GM13977 (cell line): Measurements from ENCODE around the gene ZNF605.
"Not testable (repeated sequence)": the region's sequence is repeated elsewhere in the genome, so short reads cannot be mapped to it uniquely, and the experiment has no call there.

ENCODE experiments used
- DNase-seq: peaks from one replicate; pipeline ENCODE4 v3.0.0; 2012; ENCODE audit warnings: low spot score
- in situ Hi-C: fragments of 300-500 bp; cut with MboI; formaldehyde crosslinking; loops from one replicate; pipeline ENCODE4 v1.12.0; 2022; ENCODE audit warnings: low sequenced_read_pairs, low pct_unique_long_range_greater_than_20kb, mixed read lengths, inconsistent platforms; ENCODE audit not compliant: unreplicated experiment
- TF ChIP-seq, protein P1 (sequence below): IDR thresholded peaks from 2 replicates; pipeline ENCODE4 v1.5.1; 2012; ENCODE audit warnings: mild to moderate bottlenecking, control low read depth; ENCODE audit not compliant: insufficient read depth; ENCODE audit errors: extremely low read depth, missing control alignments

Gene ZNF605

DNA sequence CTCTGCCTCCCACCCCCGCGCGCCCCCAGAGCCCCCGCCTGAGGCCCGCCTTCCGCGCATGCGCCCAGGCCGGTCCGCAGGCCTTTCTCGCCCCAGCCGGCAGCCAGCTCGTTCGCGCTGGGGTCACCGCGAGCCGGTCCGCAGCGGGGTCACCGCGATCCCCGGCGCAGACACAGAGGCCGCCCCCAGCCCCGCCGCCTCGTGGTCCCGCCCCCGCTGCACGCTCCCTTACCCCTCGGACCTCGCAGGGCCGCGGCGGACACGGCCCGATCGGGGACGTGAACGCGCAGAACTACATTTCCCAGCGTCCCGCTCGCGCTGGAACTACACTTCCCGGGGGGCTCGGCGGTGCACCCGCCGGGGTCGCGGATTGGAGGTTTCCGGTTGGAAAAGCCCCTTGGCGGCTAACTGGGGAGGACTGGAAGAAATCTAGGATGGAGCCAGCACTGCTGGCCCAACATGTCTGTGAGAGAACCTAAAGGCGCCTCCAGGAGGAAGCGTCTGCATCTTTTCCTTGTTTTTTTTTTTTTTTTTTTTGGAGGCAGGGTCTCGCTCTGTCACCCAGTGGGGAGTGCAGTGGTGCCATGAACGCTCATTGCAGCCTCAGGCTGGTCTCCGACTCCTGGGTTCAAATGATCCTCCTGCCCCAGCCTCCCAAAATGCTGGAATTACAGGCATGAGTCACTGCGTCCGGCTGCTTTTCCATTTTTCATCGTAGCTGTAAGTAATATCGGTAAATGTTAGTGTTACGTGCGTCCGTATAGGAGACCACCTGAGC, at the start of gene ZNF605:
ZNF605 (minus strand) TSS at position 296 of the 778 bp plus-strand sequence. CDS start 10,671 bp downstream, outside the sequence.
- TF ChIP-seq, protein P1, sequence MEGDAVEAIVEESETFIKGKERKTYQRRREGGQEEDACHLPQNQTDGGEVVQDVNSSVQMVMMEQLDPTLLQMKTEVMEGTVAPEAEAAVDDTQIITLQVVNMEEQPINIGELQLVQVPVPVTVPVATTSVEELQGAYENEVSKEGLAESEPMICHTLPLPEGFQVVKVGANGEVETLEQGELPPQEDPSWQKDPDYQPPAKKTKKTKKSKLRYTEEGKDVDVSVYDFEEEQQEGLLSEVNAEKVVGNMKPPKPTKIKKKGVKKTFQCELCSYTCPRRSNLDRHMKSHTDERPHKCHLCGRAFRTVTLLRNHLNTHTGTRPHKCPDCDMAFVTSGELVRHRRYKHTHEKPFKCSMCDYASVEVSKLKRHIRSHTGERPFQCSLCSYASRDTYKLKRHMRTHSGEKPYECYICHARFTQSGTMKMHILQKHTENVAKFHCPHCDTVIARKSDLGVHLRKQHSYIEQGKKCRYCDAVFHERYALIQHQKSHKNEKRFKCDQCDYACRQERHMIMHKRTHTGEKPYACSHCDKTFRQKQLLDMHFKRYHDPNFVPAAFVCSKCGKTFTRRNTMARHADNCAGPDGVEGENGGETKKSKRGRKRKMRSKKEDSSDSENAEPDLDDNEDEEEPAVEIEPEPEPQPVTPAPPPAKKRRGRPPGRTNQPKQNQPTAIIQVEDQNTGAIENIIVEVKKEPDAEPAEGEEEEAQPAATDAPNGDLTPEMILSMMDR = no peak
- in situ Hi-C loops = no loop called here
- peak; percentile 96 for DNase-seq

DNA sequence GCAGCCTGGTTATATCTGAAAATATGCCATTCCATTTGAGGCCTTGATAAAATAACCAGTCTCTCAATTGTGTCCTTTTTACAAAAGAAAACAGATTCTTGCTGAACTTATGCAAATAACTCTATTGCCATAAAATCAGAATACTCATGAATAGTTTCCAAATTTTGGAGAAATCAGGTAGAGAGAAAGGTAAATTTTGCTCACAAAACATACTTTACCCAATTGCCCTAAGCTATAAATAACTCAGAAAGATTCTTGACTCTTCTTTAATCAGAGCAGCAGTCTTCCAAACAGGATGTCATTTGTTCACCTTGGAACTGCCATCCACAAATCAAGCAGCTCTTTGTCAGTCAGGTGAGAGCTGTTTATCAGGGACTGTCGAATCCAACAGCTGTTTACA, 42.6 kb upstream of the ZNF605 start:
- TF ChIP-seq, protein P1 = no peak
- in situ Hi-C loops = no loop called here
- no peak for DNase-seq

DNA sequence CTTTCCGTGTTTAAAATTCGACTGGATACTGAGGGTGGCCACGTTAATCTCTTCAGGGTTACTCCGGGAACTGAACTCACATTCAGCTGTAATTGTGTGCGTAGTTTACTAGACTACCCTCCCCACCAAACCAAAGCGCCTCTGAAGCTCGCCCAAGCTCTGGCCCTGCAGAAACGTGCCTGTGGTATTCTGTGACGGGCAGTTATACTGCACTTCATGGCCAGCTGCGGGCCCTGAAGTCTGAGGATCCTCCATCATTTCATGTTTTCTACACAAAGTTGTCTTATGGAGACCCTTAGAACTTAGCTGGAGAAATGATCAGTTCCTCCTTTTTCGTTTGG, 30.7 kb upstream of the ZNF605 start:
- TF ChIP-seq, protein P1 = no peak
- in situ Hi-C loops = no loop called here
- no peak for DNase-seq

DNA sequence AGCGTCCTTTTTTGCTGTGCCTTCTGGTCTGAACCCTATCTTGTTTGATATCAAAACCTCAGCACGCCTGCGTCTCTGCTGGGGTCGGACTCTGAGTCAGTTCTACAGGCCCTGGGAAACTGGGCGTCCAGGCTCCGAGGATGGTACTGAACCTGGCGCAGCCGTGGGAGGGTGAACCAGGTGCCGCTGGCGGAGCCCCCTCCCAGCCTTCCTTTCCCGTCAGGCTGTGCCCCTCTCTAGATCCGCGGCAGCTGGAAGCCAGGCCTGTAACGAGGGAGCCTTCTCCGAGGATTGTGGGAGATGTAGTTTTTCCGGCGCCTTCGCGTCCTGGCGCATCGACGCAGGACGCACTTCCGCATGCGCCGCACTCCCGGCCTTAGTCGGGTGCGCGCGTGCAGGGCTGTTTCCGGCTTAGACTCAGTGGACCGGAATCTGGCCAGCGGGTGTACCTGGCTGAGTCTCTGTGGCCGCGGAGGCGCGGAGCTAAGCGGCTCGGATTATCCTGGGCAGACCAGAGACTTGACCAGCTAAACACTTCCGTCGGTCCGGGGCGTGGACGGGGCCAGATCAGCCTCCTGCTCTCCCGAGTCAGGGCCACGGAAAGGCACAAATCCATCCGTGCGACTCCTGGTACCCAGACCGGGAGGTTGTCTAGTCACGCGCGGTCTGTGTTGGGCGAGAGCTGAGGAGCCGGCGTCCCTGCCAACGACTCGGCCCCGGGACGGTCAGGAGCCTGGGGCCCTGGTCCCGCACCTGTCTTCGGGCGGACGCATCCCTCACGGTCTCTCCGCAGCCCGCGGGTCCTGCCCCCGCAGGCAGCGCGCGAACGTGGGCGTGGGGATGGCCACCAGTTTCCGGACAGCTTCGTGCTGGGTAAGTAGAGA, 30.1 kb upstream of the ZNF605 start, which contains the start of gene ZNF26:
ZNF26 (plus strand) TSS at position 367 of the 884 bp plus-strand sequence; CDS start at position 841, 474 bp downstream.
- DNase-seq = peak; percentile 96
- in situ Hi-C loops = no loop called here
- TF ChIP-seq, protein P1 = no peak

DNA sequence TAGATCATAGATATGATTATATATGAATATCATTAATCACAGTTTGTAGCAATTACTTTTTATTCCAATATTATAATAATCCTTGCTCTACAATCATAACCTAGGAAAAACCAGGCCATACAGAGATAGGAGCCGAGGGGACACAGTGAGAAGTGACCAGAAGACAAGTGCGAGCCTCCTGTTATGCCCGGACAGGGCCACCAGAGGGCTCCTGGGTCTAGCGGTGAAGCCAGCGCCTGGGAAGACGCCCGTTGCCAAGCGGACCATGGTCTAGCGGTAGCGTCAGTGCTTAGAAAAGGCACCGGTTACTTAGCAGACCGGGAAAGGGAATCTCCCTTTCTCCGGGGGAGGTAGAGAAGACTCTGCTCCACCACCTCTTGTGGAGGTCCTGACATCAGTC, 20.8 kb upstream of the ZNF605 start:
- not testable (repeated sequence) for DNase-seq

DNA sequence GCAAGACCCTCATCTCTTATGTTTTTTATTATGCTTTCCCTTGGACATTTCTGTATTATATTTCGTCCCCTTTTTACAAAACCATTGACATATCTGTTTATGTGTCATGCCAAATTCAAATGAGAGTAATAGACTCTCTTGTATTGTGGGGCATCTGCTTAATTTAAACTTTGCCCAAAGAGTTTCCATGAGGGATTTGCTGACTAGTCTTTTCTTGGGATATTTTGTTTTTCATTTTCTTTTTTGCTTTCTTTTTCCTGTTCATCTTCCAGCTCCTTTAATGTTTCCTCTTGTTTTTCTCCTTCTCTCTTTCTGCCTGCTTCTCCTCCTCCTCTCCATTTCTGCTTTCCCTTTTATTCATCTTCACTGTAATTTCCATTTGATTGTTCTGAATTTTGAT, 16.3 kb upstream of the ZNF605 start:
- no peak for DNase-seq
- in situ Hi-C loops = no loop called here
- TF ChIP-seq, protein P1 = no peak

More for the DNA sequence above, 20.8 kb upstream of the ZNF605 start:
- in situ Hi-C loops = not testable (repeated sequence)
- TF ChIP-seq, protein P1 = peak; percentile 35
